HG03097 (cell line): Measurements from ENCODE around the gene FFAR3.
"Not testable (repeated sequence)": the region's sequence is repeated elsewhere in the genome, so short reads cannot be mapped to it uniquely, and the experiment has no call there.

ENCODE experiments used
- ATAC-seq: cut with Tn5 transposase; IDR thresholded peaks from one replicate; pipeline ENCODE4 v1.9.1; 2021; ENCODE audit not compliant: unreplicated experiment, low FRiP score

FFAR3 gene

GRCh38 chr19:35349614-35350521 is 8.4 kb upstream of the FFAR3 start:
- ATAC-seq, result no peak

DNA sequence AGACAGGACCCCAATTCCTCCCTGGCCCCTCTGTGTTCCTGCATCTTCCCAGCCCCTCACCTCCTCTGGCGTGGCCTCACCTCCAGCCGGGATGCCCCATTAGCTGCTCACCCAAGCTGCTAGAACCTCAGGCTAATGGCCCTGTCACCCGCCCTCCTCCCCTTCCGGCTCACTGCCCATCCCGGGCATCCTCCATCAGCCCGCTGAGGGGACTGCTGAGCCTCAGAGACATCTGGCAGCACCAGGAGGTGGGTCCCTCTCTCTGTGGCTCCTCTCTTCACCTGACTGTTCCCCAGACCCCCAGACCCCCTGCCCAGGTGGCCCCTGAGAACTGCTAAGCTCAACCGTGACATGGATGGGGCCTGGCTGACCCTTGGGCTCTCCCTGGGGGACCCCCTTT is 7.7 kb upstream of the FFAR3 start:
- ATAC-seq, result no peak

DNA sequence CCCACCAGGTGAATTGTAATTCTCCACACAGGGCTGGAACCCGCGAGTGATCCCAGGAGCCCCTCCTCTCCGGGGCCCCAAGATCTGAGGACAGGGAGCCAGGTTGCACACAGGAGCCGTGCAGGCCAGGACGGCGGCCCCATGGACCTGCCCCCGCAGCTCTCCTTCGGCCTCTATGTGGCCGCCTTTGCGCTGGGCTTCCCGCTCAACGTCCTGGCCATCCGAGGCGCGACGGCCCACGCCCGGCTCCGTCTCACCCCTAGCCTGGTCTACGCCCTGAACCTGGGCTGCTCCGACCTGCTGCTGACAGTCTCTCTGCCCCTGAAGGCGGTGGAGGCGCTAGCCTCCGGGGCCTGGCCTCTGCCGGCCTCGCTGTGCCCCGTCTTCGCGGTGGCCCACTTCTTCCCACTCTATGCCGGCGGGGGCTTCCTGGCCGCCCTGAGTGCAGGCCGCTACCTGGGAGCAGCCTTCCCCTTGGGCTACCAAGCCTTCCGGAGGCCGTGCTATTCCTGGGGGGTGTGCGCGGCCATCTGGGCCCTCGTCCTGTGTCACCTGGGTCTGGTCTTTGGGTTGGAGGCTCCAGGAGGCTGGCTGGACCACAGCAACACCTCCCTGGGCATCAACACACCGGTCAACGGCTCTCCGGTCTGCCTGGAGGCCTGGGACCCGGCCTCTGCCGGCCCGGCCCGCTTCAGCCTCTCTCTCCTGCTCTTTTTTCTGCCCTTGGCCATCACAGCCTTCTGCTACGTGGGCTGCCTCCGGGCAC is 6.7 kb upstream of the FFAR3 start:
- no peak for ATAC-seq

DNA sequence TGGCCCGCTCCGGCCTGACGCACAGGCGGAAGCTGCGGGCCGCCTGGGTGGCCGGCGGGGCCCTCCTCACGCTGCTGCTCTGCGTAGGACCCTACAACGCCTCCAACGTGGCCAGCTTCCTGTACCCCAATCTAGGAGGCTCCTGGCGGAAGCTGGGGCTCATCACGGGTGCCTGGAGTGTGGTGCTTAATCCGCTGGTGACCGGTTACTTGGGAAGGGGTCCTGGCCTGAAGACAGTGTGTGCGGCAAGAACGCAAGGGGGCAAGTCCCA is 6.1 kb upstream of the FFAR3 start:
- ATAC-seq, result no peak

- ATAC-seq, result no peak
These were observed 5.6 kb upstream of the FFAR3 start for GRCh38 chr19:35352448-35353304.

DNA sequence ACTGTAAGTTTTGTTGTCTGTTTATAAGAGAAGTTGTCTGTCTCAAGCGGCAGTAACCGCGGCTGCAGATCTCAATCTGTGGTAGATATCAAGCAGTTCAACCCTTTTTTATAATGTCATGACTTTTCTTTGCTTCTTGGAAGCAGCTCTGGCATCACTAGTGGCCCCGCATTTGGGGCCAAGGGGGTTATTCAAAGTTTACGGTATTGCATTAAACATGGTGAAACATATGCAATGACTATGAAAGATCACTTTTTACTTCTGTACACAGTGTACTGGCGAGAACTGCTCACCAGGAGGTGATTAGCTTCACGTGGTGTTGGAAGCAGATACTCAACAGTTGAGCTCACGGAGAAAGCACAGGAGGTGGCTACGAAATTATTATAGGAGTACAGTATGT is 4.6 kb upstream of the FFAR3 start:
- no peak for ATAC-seq

GRCh38 chr19:35354898-35355297 is 3.4 kb upstream of the FFAR3 start:
- ATAC-seq, result no peak

DNA sequence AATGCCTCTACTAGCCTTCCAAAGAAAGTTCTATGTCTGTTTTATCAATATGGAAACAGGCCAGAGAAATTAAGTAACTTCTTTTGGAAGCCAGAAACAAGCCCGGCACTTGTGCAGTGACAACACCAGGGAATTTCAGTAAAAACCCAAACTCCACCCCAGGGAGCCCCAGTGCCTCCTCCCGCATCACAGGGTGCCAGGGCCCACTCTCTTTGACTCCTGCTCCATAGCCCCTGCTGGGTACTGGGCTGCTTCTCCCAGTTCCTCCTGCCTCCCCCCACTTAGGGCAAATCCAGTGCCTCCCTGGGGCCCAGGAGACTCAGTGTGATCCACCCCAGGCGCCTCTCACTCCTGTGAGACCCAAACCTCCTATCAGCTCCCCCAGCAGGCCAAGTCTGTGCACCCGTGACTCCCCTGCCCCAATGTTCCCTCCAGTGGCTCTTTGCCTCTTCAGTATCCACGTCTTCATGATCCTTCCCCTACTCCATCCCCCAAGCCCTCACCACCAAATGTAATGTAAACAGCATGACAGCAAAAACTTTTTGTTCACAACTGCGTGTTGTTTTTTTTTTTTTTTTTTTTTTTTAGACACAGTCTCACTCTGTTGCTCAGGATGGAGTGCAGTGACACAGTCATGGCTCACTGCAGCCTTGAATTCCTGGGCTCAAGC is 2.3 kb upstream of the FFAR3 start:
- no peak for ATAC-seq

DNA sequence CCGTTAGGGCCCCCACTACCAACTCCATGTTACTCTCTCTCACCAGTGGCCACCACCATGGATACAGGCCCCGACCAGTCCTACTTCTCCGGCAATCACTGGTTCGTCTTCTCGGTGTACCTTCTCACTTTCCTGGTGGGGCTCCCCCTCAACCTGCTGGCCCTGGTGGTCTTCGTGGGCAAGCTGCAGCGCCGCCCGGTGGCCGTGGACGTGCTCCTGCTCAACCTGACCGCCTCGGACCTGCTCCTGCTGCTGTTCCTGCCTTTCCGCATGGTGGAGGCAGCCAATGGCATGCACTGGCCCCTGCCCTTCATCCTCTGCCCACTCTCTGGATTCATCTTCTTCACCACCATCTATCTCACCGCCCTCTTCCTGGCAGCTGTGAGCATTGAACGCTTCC is 574 bp downstream of the FFAR3 start:
- not testable (repeated sequence) for ATAC-seq

DNA sequence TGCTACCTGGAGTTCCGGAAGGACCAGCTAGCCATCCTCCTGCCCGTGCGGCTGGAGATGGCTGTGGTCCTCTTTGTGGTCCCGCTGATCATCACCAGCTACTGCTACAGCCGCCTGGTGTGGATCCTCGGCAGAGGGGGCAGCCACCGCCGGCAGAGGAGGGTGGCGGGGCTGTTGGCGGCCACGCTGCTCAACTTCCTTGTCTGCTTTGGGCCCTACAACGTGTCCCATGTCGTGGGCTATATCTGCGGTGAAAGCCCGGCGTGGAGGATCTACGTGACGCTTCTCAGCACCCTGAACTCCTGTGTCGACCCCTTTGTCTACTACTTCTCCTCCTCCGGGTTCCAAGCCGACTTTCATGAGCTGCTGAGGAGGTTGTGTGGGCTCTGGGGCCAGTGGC is 1.1 kb downstream of the FFAR3 start:
- not testable (repeated sequence) for ATAC-seq

DNA sequence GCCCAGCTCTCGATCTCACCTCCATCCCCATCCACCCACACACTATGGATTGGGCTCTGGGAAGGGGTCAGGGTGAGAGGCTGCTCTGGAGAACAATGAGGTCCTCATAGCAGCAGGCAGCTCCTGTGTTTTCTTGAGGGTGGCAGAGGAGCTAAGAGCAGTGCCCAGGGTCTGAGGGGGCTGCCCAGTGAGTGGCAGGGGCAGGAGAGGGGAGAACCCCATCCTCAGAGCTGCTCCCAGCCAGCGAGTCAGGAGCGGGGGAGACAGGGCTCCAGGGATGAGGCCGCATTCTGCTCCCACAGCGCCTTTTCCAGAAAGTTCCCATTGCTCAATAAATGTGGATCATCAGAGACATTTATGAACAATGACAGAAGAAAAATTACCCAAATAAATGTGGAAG is 1.8 kb downstream of the FFAR3 start:
- ATAC-seq, result not testable (repeated sequence)

GRCh38 chr19:35360880-35361420 is 2.7 kb downstream of the FFAR3 start:
- ATAC-seq, result no peak

GRCh38 chr19:35362261-35363000 is 4.2 kb downstream of the FFAR3 start:
- no peak for ATAC-seq

DNA sequence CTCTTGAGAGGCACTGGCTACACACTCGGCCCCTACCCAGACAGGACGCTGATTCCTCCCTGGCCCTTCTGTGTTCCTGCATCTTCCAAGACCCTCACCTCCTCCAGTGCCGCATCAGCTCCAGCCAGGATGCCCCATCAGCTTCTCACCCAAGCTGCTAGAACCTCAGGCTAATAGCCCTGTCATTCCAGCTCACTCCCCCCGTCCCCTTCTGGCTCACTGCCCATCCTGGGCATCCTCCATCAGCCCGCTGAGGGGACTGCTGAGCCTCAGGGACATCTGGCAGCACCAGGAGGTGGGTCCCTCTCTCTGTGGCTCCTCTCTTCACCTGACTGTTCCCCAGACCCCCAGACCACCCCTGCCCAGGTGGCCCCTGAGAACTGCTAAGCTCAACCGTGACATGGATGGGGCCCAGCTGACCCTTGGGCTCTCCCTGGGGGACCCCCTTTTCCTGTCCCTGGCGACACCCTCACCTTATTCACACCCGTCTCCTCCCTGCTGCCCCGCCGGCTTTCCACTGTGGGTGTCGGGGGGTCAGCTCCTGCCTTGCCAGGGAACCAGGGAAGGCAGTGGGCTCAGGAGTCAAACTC is 4.8 kb downstream of the FFAR3 start:
- no peak for ATAC-seq

DNA sequence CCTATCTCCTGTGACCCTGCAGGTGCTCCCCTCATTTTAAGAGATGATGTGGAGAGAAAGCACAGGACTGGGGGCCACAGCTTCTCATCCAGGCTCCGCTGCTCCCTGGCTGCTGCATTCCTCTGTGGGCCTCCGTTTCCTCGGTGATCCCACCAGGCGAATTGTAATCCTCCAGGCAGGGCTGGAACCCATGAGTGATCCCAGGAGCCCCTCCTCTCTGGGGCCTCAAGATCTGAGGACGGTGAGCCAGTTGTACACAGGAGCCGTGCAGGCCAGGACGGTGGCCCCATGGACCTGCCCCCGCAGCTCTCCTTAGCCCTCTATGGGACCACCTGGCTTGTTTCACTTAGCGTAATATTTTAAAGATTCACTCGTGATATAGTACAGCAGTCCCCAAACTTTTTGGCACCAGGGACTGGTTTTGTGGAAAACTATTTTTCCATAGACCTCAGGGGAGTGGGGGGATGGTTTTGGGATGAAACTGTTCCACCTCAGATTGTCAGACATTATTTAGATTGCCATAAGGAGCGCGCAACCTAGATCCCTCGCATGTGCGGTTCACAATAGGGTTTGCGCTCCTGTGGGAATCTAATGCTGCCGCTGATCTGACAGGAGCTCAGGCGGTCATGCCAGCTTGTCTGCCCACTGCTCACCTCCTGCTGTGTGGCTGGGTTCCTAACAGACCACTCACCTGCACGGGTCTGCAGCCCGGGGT is 5.6 kb downstream of the FFAR3 start:
- no peak for ATAC-seq

DNA sequence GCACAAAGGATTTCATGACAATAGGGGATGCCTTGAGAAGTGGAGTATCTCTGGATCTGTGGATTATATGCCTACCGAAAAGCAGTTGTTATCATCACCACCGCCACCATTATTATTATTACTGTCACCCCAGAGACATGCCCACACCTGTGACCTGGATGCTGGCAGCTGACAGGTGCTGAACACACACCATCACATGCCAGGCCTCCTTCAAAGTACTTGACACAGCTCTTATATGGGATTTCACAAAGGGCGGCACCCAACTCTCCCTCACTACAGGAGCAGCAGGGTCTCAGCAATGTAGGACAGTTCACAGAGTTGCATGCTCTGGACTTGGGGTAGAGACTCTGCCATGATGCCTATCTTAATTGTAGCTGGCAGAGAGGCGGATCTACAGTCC is 7.0 kb downstream of the FFAR3 start:
- ATAC-seq, result no peak

DNA sequence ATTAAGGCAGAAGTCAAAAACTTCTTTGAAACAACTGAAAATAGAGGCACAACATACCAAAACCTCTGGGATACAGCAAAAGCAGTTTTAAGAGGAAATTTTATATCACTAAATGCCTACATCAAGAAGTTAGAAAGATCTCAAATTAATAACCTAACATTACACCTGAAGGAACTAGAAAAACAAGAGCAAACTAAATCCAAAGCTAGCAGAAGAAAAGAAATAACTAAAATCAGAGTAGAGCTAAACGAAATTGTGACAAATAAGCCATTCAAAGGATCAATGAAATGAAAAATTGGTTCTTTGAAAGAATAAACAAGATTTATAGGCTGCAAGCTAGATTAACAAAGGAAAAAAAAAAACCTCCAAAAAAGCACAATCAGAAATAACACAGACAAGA is 10.1 kb downstream of the FFAR3 start:
- no peak for ATAC-seq

DNA sequence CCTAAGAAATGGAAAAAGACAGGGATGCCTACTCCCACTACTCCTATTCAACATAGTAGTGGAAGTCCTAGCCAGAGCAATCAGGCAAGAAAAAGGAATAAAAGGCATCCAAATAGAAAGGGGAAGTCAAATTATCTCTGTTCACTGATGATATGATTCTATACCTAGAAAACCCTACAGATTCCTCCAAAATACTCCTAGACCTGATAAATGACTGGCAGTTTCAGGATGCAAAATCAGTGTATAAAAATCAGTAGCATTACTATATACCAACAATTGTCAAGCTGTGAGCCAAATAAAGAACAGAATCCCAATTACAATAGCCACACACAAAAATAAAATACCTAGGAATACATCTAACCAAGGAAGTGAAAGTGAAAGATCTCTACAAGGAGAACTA is 11.3 kb downstream of the FFAR3 start:
- no peak for ATAC-seq

- no peak for ATAC-seq
These were observed 12.5 kb downstream of the FFAR3 start, which contains the start of gene GPR42 for GRCh38 chr19:35370722-35371121. GPR42 (plus strand) TSS chr19:35371068; CDS start chr19:35371360, 292 bp downstream.
